GM18909 (cell line): ENCODE results near the gene C1QTNF1.

Experiments used
- ATAC-seq: cut with Tn5 transposase; IDR thresholded peaks from one replicate; pipeline ENCODE4 v1.9.1; 2021; ENCODE audit warnings: mild to moderate bottlenecking; ENCODE audit not compliant: unreplicated experiment, poor library complexity

Gene C1QTNF1, protein sequence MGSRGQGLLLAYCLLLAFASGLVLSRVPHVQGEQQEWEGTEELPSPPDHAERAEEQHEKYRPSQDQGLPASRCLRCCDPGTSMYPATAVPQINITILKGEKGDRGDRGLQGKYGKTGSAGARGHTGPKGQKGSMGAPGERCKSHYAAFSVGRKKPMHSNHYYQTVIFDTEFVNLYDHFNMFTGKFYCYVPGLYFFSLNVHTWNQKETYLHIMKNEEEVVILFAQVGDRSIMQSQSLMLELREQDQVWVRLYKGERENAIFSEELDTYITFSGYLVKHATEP

DNA sequence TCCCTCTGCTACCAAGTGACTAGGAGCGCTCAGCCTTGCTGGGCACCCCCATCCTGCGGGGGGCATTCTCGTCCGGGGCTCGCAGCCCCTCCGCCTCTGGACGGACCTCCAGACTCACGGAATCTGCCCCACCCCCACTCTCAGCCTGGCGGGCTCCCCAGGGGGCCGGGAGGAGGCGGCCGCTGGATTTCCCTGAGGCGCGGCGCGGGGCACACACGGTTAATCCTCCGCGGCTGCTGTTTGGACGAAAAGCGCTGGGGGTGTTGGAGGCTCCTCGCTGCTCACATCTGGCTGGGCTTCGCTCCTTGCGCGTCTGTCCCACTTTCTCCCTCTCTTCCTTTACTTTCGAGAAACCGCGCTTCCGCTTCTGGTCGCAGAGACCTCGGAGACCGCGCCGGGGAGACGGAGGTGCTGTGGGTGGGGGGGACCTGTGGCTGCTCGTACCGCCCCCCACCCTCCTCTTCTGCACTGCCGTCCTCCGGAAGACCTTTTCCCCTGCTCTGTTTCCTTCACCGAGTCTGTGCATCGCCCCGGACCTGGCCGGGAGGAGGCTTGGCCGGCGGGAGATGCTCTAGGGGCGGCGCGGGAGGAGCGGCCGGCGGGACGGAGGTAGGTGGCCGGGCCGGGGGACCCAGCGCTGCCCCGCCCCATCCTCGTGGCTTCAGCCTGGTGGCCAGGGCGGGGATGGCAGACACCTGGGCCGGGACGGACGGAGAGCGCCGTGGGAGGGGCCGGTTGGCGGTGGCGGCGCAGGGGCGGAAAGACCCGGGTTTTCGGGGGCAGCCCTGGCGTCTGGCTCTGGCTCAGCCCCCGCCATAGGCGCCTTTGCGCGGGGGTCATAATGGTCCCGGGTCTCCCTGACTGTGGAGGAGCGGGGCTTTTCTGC lies at the start of gene C1QTNF1:
TSS of gene C1QTNF1 (plus strand) at position 284 of the 886 bp plus-strand sequence. CDS start 19,800 bp downstream, outside the sequence.
- ATAC-seq: no peak

DNA sequence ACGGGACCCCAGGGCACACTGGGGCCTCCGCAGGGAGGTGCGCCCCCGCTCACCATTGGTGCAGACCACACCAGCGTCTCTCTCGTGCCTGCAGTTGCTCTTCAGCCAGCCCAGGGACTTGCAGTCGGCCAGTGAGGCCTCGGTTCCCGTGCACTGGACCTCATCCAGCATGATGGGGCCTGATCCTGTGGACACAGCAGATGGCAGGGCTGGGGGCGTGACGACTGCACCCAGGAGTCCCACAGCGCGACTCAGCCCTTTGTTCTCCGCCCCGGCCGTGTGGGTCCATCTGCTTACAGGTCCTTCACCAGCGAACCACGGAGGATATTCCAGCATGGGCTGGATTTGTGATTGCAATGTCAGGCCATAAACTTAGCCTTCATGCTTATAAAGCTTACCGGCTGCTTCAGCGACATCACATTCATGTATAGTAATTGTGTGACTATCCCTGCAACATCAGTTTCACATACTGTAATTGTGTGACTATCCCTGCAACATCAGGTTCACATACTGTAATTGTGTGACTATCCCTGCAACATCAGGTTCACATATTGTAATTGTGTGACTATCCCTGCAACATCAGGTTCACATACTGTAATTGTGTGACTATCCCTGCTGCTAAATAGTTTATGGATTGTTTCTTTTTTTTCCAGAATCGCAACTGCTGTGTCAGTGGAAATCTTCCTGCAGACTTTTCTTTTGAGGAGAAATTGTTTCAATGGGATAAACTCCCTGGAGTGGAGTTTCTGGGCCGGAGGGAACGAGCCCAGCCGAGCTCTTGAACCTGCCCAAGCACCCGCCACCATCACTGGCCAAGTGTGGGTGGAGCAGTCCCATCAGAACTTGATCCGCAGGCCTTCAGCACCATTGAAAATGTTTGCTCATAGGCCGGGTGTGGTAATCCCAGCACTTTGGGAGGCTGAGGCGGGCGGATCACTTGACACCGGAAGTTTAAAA lies 49.1 kb upstream of the C1QTNF1 start:
- no peak for ATAC-seq

DNA sequence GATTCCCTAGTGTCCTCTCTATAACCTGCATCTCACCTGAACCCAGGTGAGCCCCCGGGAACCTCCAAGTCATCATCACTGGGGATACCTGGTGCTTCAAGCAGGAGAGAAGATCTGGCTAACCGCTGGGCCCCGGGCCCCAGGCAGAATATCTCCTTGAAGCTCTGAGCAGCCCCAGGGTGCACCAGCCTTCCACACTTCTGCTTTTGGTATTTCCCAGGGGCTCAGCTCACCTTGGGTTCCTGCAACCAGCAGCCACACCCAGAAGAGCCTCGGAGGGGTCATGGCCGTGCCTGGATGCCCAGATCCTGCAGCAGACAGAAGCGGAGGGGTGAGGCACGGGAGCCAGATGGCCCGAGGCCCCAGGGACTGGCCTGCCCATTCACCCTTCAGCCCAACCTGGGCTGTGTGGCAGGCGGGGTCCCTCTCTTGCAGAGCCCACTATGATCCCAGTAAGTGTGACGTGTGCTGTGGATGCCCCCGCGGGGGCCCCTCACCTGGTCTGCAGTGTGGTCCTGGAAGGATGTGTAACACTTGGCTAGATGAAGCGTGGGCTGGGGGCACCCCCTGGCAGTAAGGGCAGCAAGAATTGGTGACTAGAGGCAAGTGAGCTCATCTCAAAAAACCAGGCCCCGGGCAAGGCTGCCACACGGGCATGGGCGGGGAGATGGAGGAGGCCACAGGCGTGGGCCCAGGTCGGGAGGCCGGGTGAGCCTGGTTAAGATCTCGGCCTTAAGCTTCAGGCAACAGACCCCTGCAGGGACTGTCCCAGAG lies 46.9 kb upstream of the C1QTNF1 start:
- ATAC-seq: no peak

DNA sequence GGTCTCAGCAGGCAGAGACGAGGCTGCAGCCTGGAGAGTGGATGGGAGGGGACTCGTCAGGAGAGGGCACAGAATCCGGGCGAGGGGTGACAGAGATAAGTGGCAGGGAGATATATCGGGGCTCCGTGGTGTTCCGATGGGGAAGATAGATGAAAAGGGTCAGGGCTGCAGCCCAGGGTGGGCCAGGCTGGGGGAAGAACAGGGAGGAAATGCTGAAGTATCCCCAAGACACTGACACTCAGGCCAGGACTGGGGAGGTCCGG lies 46.4 kb upstream of the C1QTNF1 start:
- ATAC-seq: no peak

DNA sequence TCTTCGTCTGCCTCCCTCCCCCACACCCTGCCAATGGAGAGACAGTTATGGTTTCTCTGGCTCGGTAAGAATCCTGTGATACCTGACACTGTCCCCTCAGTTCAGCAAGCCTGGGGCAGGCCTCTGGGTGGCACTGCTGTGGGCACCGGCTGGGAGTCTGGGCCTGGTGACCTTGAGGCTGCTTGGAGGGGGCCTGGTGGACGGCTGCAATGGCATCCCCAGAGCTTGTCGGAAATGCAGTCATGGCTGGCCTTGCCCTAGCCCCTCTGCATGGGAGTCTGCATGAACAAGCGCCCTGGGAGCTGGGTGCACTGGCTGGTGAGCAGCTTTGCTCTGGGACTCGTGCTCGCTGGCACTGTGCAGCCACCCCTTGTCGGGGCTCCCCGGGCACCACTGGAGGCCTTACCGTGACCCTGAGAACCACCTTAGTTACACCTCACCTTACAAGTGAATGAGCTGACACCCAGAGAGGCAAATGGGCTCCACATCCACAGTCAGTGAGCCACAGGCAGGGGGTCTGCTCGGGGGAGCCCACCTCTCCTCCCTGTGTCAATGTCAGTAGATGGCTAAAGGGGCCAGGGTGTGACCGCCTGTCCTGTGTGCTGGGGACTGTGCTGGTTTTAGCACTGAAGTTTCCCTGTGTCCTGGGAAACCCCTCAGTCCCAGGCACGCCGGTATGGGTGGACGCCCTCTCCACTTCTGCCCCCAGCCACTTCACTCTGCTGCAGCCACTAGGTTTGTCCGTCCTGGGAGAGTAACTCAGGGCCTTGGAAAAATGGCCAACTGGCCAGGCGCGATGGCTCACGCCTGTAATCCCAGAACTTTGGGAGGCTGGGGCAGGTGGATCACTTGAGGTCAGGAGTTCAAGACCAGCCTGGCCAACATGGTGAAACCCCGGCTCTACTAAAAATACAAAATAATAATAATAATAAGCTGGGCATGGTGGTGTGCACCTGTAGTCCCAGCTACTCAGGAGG lies 45.7 kb upstream of the C1QTNF1 start:
- no peak for ATAC-seq

DNA sequence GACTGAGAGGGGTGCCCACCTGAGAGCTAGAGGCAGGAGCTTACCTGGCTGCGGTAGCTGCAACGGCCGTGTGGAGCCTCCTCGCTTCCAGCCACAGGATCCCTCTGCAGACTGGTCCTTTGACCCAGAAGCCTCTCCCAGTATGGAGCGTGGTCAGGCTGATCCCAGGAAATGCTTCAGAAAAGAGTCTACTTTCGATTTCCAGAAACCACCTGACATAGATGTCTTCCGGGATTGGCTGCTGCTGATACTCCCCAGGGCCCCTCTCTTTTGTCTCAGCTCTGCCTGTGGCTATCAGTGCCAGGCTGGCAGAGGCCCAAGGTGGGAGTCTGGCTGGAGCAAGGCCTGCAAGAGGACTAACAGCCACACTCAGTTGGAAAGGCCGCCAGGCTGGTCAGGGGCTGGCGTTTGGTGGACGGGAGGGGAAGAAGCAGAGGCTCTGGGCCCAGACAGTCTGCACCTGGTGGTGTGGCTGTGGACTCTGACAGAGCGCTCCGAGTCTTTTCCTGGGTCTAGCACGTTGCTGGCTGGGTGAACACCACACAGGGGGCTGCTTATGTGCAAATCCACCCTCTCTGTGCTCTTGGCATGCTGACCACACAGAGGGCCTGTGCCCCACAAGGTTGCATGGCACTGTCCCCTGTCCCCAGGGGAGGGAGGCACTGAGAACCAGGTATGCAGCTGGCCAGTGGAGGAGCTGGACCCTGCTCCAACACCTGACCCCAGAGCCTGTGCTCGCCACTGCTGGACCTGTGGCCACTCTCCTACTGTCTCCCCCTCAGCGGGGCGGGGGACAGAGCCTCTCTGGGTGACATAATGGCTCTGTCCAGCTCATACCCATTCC lies 44.0 kb upstream of the C1QTNF1 start, which contains the start of gene LGALS3BP:
TSS of gene LGALS3BP (minus strand) at position 144 of the 844 bp plus-strand sequence. CDS start 2,732 bp downstream, outside the sequence.
- no peak for ATAC-seq

DNA sequence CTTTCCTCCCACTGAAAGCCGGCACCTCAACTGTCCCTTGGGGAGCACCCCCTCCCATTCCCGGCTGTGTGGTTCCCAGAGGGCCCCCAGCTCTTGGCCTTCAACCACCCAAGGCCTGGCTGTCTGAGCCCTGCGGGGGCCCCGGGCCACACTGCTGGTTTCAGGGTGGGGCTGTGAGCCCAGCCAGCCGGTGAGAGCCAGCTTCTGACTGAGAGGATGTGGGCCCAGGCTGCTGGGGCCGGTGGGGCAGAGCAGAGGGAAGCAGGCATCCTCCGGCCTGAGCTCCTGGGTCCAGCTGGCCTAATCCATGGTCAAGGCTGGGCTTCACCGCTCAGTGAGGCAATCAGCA lies 43.4 kb upstream of the C1QTNF1 start:
- ATAC-seq: no peak

DNA sequence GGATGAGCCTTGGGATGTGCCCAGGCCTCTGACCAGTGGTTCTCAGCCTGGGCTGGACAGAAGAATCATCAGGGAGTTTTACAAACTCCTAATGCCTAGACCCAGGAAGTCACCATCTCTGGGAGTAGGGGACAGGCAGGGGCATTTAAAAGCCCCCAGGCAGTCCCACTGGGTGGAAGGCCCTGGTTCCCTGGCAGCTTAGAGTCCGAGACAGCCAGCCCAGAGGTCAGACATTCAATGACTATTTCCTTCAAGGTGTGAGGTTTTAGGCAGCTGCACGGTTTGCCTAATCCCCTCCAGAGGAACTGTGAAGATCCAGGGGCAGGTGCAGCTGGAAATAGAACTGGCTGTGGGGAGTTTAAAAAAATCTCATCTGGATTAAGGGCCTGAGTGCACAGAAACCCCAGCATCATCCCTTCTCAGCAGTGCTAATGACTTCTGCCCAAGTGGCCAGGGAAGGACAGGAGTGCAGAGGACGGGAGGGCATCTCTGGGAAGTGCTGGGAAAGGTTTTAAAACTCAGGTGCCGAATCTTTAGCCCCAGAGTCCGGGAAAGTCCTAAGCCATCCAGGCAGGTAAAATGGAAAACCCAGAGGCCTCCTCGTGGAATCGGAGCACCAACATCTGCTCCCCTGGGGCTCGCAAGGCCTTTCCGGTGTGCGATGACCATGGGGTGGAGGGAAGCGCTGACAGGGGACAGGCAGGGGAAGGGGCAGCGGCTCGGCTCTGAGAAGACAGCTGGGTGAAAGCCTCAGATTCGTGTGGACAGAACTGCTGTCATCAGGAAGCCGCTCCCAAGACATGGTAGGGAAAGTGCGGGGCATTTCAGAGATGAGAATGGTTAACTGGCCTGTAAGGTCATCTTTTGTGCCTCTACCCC lies 42.7 kb upstream of the C1QTNF1 start:
- ATAC-seq: no peak

DNA sequence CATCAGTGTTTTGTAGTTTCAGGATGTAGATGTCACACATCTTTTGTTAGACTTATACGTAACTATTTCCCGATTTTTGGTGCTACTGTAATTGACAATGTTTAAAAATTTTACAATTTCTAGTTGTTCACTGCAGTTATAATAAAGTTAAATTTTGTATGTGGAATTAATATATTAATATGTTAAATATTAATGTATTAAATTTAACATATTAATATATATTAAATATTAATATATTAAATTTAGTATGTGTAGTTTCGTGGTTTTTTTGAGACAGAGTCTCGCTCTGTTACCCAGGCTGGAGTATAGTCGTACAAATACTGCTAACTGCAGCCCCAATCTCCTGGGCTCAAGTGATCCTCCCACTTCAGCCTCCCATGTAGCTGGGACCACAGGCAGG lies 38.6 kb upstream of the C1QTNF1 start:
- no peak for ATAC-seq

DNA sequence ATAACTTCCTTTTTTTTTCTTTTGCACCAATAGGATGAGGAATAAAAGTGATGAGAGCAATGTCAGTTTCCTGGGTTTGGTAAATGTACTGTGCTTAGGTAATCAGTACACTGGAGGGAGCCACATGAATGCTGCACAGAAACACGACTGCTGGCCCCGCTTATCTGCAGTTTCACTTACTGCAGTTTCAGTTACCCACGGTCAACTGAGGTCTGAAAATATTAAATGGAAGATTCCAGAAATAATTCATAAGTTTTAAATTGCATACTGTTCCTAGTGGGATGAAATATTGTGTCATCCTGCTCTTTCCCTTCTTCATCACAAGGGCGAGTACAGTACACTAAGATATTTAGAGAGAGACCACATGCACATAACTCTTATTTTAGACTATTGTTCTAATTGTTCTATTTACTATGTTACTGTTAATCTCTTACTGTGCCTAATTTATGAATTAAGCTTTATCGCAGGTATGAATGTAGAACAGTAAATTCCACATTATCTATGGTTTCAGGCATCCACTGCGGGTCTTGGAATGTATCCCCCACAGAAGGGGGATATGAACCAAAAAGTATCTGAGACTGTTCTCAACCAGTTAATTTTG lies 37.8 kb upstream of the C1QTNF1 start:
- ATAC-seq: no peak

DNA sequence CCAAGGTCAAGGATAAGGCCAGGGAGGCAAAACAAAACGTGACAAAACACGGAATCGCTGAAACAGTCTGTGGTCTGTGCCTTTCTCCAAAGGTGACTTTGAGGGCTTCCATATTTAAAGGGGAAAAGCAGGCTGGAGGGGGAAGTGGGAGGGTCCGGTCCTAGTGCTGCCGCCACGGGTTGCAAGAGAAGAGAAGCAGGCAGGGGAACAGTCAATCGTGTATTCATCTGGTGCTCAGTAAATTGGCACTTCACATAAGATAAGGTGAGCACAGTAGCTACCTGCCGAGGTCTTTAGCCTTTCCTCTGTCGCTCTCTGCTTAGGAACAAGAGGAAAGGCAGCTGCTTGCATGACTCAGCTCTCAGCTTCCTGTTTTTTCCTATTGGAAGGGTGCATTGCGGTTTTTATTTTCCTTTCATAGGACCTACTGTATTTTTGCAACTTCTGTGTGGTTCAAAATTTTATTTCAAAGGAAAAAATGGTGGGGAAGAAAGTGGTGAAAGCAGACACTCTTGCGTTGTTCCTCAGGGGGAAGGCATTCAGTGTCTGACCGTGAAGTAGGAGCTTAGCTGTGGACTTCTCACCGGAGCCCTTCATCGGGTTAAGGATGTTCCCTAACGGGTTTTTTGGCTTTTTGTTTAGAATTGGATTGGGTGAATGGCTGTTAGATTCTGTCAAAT lies 37.2 kb upstream of the C1QTNF1 start:
- no peak for ATAC-seq

DNA sequence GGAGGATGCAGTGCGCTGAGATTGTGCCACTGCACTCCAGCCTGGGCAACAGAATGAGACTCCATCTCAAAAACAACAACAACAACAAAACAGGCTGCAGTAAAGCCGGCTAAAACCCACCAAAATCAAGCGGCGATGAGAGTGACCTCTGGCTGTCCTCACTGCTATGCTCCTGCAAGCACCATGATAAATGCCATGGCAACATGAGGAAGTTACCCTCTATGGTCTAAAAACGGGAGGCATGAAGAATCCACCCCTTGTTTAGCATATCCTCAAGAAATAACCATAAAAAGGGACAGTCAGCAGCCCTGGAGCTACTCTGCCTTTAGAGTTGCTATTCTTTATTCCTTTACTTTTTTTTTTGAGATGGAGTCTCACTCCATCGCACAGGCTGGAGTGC lies 35.8 kb upstream of the C1QTNF1 start:
- no peak for ATAC-seq

DNA sequence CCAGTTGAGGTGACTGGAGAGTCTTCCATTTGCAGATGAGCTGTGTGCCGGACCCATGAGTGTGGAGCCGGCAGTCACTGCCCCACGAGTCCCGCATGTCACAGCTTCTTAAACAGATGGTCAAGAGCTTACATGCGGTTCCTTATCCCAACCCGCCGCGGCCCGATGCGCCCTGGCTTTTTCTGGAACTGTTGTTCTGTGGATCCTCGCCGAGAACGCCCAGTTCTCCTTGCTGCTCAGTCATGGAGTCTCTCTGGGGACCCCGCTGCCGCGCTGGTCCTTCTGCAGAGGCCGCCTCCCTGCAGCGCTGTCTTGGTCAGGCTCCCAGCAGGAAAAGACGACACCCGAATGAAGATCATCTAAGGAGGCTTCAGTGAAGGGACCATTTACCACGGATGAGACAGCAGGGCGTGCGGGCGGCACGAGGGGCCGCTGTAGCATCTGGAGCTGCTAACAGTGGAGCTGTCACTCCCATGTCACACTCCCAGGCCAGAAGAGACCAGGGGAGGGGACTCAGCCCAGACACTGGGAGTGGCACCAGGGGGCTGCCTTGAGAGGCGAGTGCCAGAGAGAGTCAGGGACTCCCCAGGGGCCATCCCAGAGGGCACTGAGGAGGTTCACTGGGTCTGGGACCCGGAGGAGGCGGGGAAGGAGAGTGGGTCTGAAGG lies 33.5 kb upstream of the C1QTNF1 start:
- ATAC-seq: no peak

DNA sequence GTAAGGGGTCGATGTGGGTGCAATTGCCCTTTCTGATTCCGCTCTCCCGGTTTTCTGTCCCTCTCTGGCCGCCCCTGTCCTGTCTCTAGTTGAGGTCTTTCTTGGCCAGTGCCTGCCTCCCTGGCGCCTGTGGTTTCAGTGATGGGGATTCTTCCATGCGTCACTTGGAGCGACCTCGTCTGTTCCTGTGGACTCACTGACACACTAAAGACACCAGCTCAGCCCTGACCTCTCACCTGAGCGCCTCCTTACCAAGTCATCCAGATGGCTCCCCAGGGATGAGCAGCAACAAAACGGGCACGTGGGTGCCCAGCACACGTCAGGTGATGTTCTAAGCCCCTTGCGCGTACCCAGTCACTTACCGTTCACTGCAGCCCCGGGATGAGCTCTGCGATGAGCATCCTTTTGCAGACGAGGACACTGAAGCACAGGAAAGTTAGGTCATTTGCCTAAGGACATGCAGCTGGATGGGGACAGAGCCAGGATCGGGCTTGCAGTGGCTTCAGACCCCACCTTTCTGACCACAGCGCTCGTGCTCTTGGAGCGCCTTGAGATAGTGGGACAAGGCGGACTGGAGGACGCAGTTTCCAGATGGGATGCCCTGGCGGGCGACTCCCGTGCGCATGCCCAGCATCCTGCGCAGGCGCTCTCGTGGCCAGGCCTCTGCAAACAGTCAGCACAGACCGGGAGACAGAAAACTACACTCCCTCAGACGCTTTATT lies 32.8 kb upstream of the C1QTNF1 start:
- ATAC-seq: no peak
